GM23338 (cell line): ENCODE measurements around the gene RPA3. TPM values are rescaled to one million over a fixed set of nuclear protein-coding genes. Genes with fewer than 3 reads are reported as not detected.

Experiments
- ATAC-seq: fragments of 200-7000 bp; cut with Tn5 transposase; 3 replicates; pipeline ENCODE4 v1.9.1; 2020
- DNase-seq: peaks from one replicate; pipeline ENCODE4 v3.0.0-alpha.2; 2015; ENCODE audit warnings: low spot score
- H2AFZ ChIP-seq: fragments of 200-600 bp; sonication (generic); 2 replicates; pipeline ENCODE4 v1.8.0; 2016; ENCODE audit warnings: antibody characterized with exemption, mild to moderate bottlenecking, moderate library complexity
- H3F3A ChIP-seq: fragments of 200-600 bp; sonication (generic); replicated peaks from 2 replicates; pipeline ENCODE4 v1.8.0; 2017; ENCODE audit warnings: antibody characterized with exemption, mixed run types, low read depth
- H3K27ac ChIP-seq: fragments of 200-600 bp; sonication (generic); 2 replicates; pipeline ENCODE4 v1.6.1; 2016; ENCODE audit warnings: low read depth
- H3K27me3 ChIP-seq: fragments of 200-600 bp; sonication (generic); 2 replicates; pipeline ENCODE4 v1.8.0; 2016; ENCODE audit warnings: mild to moderate bottlenecking, mixed run types, moderate library complexity; ENCODE audit not compliant: insufficient read depth
- H3K36me3 ChIP-seq: fragments of 200-600 bp; sonication (generic); 2 replicates; pipeline ENCODE4 v1.8.0; 2016; ENCODE audit warnings: mild to moderate bottlenecking; ENCODE audit not compliant: insufficient read depth
- H3K4me1 ChIP-seq: fragments of 200-600 bp; sonication (generic); 2 replicates; pipeline ENCODE4 v1.8.0; 2016; ENCODE audit warnings: mild to moderate bottlenecking, moderate library complexity; ENCODE audit not compliant: insufficient read depth
- H3K4me2 ChIP-seq: fragments of 200-600 bp; sonication (generic); 2 replicates; pipeline ENCODE4 v1.7.1; 2017; ENCODE audit warnings: mixed run types
- H3K4me3 ChIP-seq: fragments of 200-600 bp; sonication (generic); 2 replicates; pipeline ENCODE4 v1.6.1; 2016; ENCODE audit warnings: mixed run types
- H3K79me2 ChIP-seq: fragments of 200-600 bp; sonication (generic); replicated peaks from 2 replicates; pipeline ENCODE4 v1.8.0; 2017; ENCODE audit warnings: mild to moderate bottlenecking; ENCODE audit not compliant: insufficient read depth
- H3K9me2 ChIP-seq: fragments of 200-600 bp; sonication (generic); 2 replicates; pipeline ENCODE4 v1.8.0; 2017; ENCODE audit not compliant: insufficient read depth
- H4K20me1 ChIP-seq: fragments of 200-600 bp; sonication (generic); replicated peaks from 2 replicates; pipeline ENCODE4 v1.8.0; 2017; ENCODE audit warnings: mild to moderate bottlenecking; ENCODE audit not compliant: insufficient read depth
- H3K27ac Mint-ChIP-seq: 2 replicates; pipeline ENCODE4 v1.8.0; 2020; ENCODE audit warnings: inconsistent platforms, mild to moderate bottlenecking, moderate library complexity, mixed read lengths
- H3K27me3 Mint-ChIP-seq: 3 replicates; pipeline ENCODE4 v1.8.0; 2022; ENCODE audit warnings: low read depth, mild to moderate bottlenecking, moderate library complexity, mixed read lengths, inconsistent platforms; ENCODE audit not compliant: insufficient read depth, poor library complexity
- H3K36me3 Mint-ChIP-seq: 3 replicates; pipeline ENCODE4 v1.8.0; 2021; ENCODE audit warnings: low read depth, mild to moderate bottlenecking, inconsistent platforms, moderate library complexity, mixed read lengths
- H3K4me1 Mint-ChIP-seq: 3 replicates; pipeline ENCODE4 v1.8.0; 2020; ENCODE audit warnings: mild to moderate bottlenecking, inconsistent platforms, mixed read lengths
- H3K4me3 Mint-ChIP-seq: 3 replicates; pipeline ENCODE4 v1.8.0; 2021; ENCODE audit warnings: moderate library complexity, mild to moderate bottlenecking, inconsistent platforms, mixed read lengths
- H3K9me3 Mint-ChIP-seq: 3 replicates; pipeline ENCODE4 v1.8.0; 2020; ENCODE audit warnings: moderate library complexity, mild to moderate bottlenecking, inconsistent platforms, mixed read lengths
- CREB1 ChIP-seq: fragments of 250-450 bp; sonication (Bioruptor Pico); IDR thresholded peaks from 2 replicates; pipeline ENCODE4 v1.5.0; 2020; ENCODE audit warnings: low read depth, mild to moderate bottlenecking, moderate library complexity
- JUNB ChIP-seq: IDR thresholded peaks from one replicate; pipeline ENCODE4 v1.6.1; 2016; ENCODE audit warnings: antibody characterized with exemption; ENCODE audit not compliant: unreplicated experiment
- NANOG ChIP-seq: IDR thresholded peaks from 2 replicates; pipeline ENCODE4 v1.6.1; 2016; ENCODE audit warnings: antibody characterized with exemption, borderline replicate concordance
- ZNF331 ChIP-seq: fragments of 250-450 bp; sonication (Bioruptor Pico); IDR thresholded peaks from 2 replicates; pipeline ENCODE4 v1.5.0; 2020; ENCODE audit warnings: low read depth, mild to moderate bottlenecking, moderate library complexity
- polyA plus RNA-seq: library from polyadenylated mRNA; unstranded; fragments of >200 nt; fragmentation: Nextera tagmentation; extraction: Ambion mirVana; gene quantifications from 2 replicates; pipeline ENCODE4 v1.2.1, GENCODE V29; 2016
- total RNA-seq: library from RNA; depleted of rRNA; stranded (reverse); fragments of >200 nt; shearing (Covaris generic); gene quantifications from 2 replicates; pipeline ENCODE4 v1.2.3, GENCODE V29; 2014
- TF ChIP-seq, protein P1 (sequence below): fragments of 250-450 bp; sonication (Bioruptor Pico); IDR thresholded peaks from 2 replicates; pipeline ENCODE4 v1.5.0; 2020; ENCODE audit warnings: mild to moderate bottlenecking, moderate library complexity
- TF ChIP-seq, protein P2 (sequence below), 2 experiments: fragments of 200-600 bp in 1 of 2; sonication (generic) in 1 of 2; conservative IDR thresholded peaks; 2 replicates each; pipeline versions ENCODE4 v1.5.1 to v1.6.1; 2016 to 2017; ENCODE audit warnings: antibody characterized with exemption in 2 of 2, low read depth in 2 of 2, mild to moderate bottlenecking in 2 of 2, moderate library complexity in 1 of 2
- TF ChIP-seq, protein P3 (sequence below): IDR thresholded peaks from one replicate; pipeline ENCODE4 v1.6.1; 2018; ENCODE audit warnings: antibody characterized with exemption; ENCODE audit not compliant: unreplicated experiment

RPA3 gene
- total and polyA plus RNA-seq, 2 experiments from 2014 or later: 74.9 to 287 TPM

DNA sequence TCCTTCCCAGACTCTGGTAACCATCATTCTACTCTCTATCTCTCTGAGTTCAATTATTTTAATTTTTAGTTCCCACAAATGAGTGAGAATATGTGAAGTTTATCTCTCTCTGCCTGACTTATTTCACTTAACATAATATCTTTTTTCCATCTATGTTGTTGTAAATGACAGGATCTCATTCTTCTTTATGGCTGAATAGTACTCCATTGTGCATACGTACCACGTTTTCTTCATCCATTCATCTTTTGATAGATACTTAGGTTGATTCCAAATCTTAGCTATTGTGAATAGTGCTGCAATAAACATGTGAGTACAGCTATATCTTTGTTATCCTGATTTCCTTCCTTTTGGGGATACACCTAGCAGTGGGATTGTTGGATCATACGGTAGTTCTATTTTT, 23.9 kb downstream of the RPA3 start:
- Histone ChIP-seq H2AFZ (no peak overlapping the region), H3K79me2 (no peaks in the 10 kb centered on the region), H3K27ac (no peak overlapping the region), H3F3A (no peaks in the 10 kb centered on the region), H3K4me2 (no peak overlapping the region), H3K4me3 (no peak overlapping the region), H4K20me1 (no peaks in the 10 kb centered on the region), H3K9me2 (no peaks in the 10 kb centered on the region), H3K27me3 (no peaks in the 10 kb centered on the region), H3K36me3 (no peaks in the 10 kb centered on the region), H3K4me1 (no peaks in the 10 kb centered on the region)
- Mint-ChIP-seq H3K4me3 (no peak overlapping the region), H3K27ac (no peak overlapping the region), H3K36me3 (no peaks in the 10 kb centered on the region), H3K9me3 (no peaks in the 10 kb centered on the region), H3K4me1 (peaks cover 4% of the 10 kb centered on the region; the same call in 1 of the 3 replicates), H3K27me3 (peaks cover 2% of the 10 kb centered on the region)
- no peak for ATAC-seq
- DNase-seq: no peak
- TF ChIP-seq, protein P1, sequence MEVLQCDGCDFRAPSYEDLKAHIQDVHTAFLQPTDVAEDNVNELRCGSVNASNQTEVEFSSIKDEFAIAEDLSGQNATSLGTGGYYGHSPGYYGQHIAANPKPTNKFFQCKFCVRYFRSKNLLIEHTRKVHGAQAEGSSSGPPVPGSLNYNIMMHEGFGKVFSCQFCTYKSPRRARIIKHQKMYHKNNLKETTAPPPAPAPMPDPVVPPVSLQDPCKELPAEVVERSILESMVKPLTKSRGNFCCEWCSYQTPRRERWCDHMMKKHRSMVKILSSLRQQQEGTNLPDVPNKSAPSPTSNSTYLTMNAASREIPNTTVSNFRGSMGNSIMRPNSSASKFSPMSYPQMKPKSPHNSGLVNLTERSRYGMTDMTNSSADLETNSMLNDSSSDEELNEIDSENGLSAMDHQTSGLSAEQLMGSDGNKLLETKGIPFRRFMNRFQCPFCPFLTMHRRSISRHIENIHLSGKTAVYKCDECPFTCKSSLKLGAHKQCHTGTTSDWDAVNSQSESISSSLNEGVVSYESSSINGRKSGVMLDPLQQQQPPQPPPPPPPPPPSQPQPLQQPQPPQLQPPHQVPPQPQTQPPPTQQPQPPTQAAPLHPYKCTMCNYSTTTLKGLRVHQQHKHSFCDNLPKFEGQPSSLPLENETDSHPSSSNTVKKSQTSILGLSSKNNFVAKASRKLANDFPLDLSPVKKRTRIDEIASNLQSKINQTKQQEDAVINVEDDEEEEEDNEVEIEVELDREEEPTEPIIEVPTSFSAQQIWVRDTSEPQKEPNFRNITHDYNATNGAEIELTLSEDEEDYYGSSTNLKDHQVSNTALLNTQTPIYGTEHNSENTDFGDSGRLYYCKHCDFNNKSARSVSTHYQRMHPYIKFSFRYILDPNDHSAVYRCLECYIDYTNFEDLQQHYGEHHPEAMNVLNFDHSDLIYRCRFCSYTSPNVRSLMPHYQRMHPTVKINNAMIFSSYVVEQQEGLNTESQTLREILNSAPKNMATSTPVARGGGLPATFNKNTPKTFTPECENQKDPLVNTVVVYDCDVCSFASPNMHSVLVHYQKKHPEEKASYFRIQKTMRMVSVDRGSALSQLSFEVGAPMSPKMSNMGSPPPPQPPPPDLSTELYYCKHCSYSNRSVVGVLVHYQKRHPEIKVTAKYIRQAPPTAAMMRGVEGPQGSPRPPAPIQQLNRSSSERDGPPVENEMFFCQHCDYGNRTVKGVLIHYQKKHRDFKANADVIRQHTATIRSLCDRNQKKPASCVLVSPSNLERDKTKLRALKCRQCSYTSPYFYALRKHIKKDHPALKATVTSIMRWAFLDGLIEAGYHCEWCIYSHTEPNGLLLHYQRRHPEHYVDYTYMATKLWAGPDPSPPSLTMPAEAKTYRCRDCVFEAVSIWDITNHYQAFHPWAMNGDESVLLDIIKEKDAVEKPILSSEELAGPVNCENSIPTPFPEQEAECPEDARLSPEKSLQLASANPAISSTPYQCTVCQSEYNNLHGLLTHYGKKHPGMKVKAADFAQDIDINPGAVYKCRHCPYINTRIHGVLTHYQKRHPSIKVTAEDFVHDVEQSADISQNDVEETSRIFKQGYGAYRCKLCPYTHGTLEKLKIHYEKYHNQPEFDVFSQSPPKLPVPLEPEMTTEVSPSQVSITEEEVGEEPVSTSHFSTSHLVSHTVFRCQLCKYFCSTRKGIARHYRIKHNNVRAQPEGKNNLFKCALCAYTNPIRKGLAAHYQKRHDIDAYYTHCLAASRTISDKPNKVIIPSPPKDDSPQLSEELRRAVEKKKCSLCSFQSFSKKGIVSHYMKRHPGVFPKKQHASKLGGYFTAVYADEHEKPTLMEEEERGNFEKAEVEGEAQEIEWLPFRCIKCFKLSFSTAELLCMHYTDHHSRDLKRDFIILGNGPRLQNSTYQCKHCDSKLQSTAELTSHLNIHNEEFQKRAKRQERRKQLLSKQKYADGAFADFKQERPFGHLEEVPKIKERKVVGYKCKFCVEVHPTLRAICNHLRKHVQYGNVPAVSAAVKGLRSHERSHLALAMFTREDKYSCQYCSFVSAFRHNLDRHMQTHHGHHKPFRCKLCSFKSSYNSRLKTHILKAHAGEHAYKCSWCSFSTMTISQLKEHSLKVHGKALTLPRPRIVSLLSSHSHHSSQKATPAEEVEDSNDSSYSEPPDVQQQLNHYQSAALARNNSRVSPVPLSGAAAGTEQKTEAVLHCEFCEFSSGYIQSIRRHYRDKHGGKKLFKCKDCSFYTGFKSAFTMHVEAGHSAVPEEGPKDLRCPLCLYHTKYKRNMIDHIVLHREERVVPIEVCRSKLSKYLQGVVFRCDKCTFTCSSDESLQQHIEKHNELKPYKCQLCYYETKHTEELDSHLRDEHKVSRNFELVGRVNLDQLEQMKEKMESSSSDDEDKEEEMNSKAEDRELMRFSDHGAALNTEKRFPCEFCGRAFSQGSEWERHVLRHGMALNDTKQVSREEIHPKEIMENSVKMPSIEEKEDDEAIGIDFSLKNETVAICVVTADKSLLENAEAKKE: no peak

DNA sequence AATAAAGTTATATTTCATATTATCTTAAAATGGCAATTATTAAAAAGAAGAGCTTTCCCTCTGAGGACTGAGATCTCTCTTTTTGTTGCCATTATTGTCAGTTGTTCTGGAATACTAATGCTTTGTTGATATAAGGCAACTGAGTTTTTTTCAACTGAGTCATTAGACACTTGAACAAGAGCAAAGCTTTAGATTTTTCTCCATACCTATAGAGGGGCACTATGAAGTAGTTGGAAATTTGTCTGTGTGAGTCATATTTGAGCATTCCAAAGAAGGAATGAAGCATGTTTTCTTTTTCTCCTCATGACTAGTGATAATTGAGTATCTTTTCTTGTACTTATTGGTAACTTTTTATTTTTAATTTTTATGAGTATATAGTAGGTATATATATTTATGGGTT, 24.5 kb downstream of the RPA3 start:
- no peak overlapping the region for H3K27ac Mint-ChIP-seq
- H3K4me2 ChIP-seq: no peak overlapping the region

More for the DNA sequence above, 24.5 kb downstream of the RPA3 start:
- no peak for DNase-seq
- H3F3A ChIP-seq: no peaks in the 10 kb centered on the region
- Mint-ChIP-seq H3K4me1 (peaks cover 7% of the 10 kb centered on the region; the same call in 2 of the 3 replicates), H3K36me3 (no peaks in the 10 kb centered on the region), H3K4me3 (no peak overlapping the region), H3K9me3 (no peaks in the 10 kb centered on the region), H3K27me3 (peaks cover 2% of the 10 kb centered on the region)
- no peaks in the 10 kb centered on the region for H3K4me1 ChIP-seq
- no peak overlapping the region for H3K27ac ChIP-seq
- TF ChIP-seq ZNF331 (CRISPR knock-in tag) (no peak), CREB1 (no peak), JUNB (no peak), NANOG (no peak)
- TF ChIP-seq, protein P2, sequence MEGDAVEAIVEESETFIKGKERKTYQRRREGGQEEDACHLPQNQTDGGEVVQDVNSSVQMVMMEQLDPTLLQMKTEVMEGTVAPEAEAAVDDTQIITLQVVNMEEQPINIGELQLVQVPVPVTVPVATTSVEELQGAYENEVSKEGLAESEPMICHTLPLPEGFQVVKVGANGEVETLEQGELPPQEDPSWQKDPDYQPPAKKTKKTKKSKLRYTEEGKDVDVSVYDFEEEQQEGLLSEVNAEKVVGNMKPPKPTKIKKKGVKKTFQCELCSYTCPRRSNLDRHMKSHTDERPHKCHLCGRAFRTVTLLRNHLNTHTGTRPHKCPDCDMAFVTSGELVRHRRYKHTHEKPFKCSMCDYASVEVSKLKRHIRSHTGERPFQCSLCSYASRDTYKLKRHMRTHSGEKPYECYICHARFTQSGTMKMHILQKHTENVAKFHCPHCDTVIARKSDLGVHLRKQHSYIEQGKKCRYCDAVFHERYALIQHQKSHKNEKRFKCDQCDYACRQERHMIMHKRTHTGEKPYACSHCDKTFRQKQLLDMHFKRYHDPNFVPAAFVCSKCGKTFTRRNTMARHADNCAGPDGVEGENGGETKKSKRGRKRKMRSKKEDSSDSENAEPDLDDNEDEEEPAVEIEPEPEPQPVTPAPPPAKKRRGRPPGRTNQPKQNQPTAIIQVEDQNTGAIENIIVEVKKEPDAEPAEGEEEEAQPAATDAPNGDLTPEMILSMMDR (conservative IDR thresholded peaks at IDR 0.05; ENCODE audit: low read depth in 2 of 2): no peak
- TF ChIP-seq, protein P3, sequence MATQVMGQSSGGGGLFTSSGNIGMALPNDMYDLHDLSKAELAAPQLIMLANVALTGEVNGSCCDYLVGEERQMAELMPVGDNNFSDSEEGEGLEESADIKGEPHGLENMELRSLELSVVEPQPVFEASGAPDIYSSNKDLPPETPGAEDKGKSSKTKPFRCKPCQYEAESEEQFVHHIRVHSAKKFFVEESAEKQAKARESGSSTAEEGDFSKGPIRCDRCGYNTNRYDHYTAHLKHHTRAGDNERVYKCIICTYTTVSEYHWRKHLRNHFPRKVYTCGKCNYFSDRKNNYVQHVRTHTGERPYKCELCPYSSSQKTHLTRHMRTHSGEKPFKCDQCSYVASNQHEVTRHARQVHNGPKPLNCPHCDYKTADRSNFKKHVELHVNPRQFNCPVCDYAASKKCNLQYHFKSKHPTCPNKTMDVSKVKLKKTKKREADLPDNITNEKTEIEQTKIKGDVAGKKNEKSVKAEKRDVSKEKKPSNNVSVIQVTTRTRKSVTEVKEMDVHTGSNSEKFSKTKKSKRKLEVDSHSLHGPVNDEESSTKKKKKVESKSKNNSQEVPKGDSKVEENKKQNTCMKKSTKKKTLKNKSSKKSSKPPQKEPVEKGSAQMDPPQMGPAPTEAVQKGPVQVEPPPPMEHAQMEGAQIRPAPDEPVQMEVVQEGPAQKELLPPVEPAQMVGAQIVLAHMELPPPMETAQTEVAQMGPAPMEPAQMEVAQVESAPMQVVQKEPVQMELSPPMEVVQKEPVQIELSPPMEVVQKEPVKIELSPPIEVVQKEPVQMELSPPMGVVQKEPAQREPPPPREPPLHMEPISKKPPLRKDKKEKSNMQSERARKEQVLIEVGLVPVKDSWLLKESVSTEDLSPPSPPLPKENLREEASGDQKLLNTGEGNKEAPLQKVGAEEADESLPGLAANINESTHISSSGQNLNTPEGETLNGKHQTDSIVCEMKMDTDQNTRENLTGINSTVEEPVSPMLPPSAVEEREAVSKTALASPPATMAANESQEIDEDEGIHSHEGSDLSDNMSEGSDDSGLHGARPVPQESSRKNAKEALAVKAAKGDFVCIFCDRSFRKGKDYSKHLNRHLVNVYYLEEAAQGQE: no peak
- H4K20me1 ChIP-seq: no peaks in the 10 kb centered on the region
- H3K36me3 ChIP-seq: no peaks in the 10 kb centered on the region
- ATAC-seq: no peak
- H3K9me2 ChIP-seq: no peaks in the 10 kb centered on the region
- no peak overlapping the region for H2AFZ ChIP-seq
- H3K79me2 ChIP-seq: no peaks in the 10 kb centered on the region
- H3K27me3 ChIP-seq: no peaks in the 10 kb centered on the region
- H3K4me3 ChIP-seq: no peak overlapping the region
